Brain pericyte (primary cell): Measurements from ENCODE around the gene KIF3B.
"Not testable (repeated sequence)": the region's sequence is repeated elsewhere in the genome, so short reads cannot be mapped to it uniquely, and the experiment has no call there.

Experiments used
- DNase-seq: peaks from one replicate; pipeline ENCODE4 v3.0.0-alpha.2; 2012; ENCODE audit warnings: low read depth, low spot score

KIF3B gene

GRCh38 chr20:32383441-32383840 lies 106.0 kb downstream of the KIF3B start:
- DNase-seq = not testable (repeated sequence)
